Testis (tissue), 3 donors: Measurements from ENCODE around the gene CPNE6. TPM values are rescaled to one million over a fixed set of nuclear protein-coding genes. Genes with fewer than 3 reads are reported as not detected.

Experiments
- DNase-seq: peaks from one replicate; pipeline ENCODE4 v3.0.0-alpha.2; 2019
- H3K27ac ChIP-seq, 2 donors: fragments of 200-600 bp; sonication (generic); one replicate each; pipeline ENCODE4 v1.5.1; 2019
- H3K27me3 ChIP-seq: fragments of 200-600 bp; sonication (generic); one replicate; pipeline ENCODE4 v1.5.1; 2019
- H3K36me3 ChIP-seq: fragments of 200-600 bp; sonication (generic); one replicate; pipeline ENCODE4 v1.5.1; 2017; ENCODE audit warnings: low read depth; ENCODE audit errors: missing control alignments
- H3K4me1 ChIP-seq: fragments of 200-600 bp; sonication (generic); one replicate; pipeline ENCODE4 v1.5.1; 2019
- H3K4me3 ChIP-seq, 2 donors: fragments of 200-600 bp; sonication (generic); one replicate each; pipeline ENCODE4 v1.5.1; 2017 to 2019
- H3K9me3 ChIP-seq: fragments of 200-600 bp; sonication (generic); one replicate; pipeline ENCODE4 v1.5.1; 2017
- CTCF ChIP-seq, 3 experiments: fragments of 450-650 bp in 2 of 3; fragments of 200-600 bp in 1 of 3; sonication (generic) in 1 of 3; IDR thresholded peaks; one replicate each; pipeline ENCODE4 v1.5.1; 2016 to 2019; ENCODE audit warnings: antibody characterized with exemption in 3 of 3, mild to moderate bottlenecking in 2 of 3, moderate library complexity in 1 of 3
- POLR2A ChIP-seq: fragments of 450-650 bp; IDR thresholded peaks from one replicate; pipeline ENCODE4 v1.6.1; 2017; ENCODE audit warnings: antibody characterized with exemption, mild to moderate bottlenecking, moderate library complexity
- WGBS, 2 donors: methylation state at CpG; one replicate each; pipeline ENCODE4 v1.1.5; 2018; 5-methylcytosine and 5-hydroxymethylcytosine counted together
- intact Hi-C: fragments of 100-400 bp; cut with DNase I; formaldehyde crosslinking; loops from one replicate; pipeline ENCODE4 v1.15.1; 2023; ENCODE audit warnings: low total_unique reads
- polyA plus RNA-seq: library from polyadenylated mRNA; stranded (reverse); fragments of 350-450 nt; fragmentation: Illumina TruSeq; extraction: RNeasy Lipid Tissue Mini Kit (QIAGEN cat#74804); gene quantifications from one replicate; pipeline ENCODE4 v1.2.3, GENCODE V29; 2014; ENCODE audit warnings: low read depth, low replicate concordance; ENCODE audit not compliant: insufficient read depth
- total RNA-seq, 2 donors: library from RNA; depleted of rRNA; stranded (reverse); fragments of >200 nt; gene quantifications; one replicate each; pipeline ENCODE4 v1.2.3, GENCODE V29; 2016

Gene CPNE6
- total and polyA plus RNA-seq, 3 donors from 2014 or later, result 0.12 to 5.7 (median 0.71) TPM

- Histone ChIP-seq H3K27me3 (no peaks in the 10 kb centered on the region), H3K36me3 (no peaks in the 10 kb centered on the region), H3K4me1 (peaks cover 8% of the 10 kb centered on the region), H3K4me3 (peak overlapping the region; percentile 64 to 70), H3K9me3 (no peaks in the 10 kb centered on the region), H3K27ac (no peak overlapping the region)
- no peak for TF ChIP-seq POLR2A
- TF ChIP-seq CTCF (IDR thresholded peaks at IDR 0.05), result no peak
- 27 to 45% methylated on average over 15 to 20 of the region's 20 CpGs for WGBS, 2 donors
- intact Hi-C loops, result no loop called here
- no peak for DNase-seq
These were observed 18.5 kb upstream of the CPNE6 start for GRCh38 chr14:24052656-24053547.

GRCh38 chr14:24053548-24054323 is 17.6 kb upstream of the CPNE6 start:
- Histone ChIP-seq H3K27ac (no peak overlapping the region), H3K4me3 (no peak overlapping the region), H3K9me3 (no peaks in the 10 kb centered on the region), H3K4me1 (peaks cover 8% of the 10 kb centered on the region), H3K27me3 (no peaks in the 10 kb centered on the region), H3K36me3 (no peaks in the 10 kb centered on the region)
- TF ChIP-seq POLR2A, result no peak
- TF ChIP-seq CTCF (IDR thresholded peaks at IDR 0.05), result no peak
- WGBS, 2 donors, result 73 to 83% methylated on average over 8 to 10 of the region's 10 CpGs
- no peak for DNase-seq
- intact Hi-C loops, result no loop called here

GRCh38 chr14:24054324-24054641 is 17.1 kb upstream of the CPNE6 start:
- Histone ChIP-seq H3K27ac (no peak overlapping the region), H3K27me3 (no peaks in the 10 kb centered on the region), H3K4me3 (no peak overlapping the region), H3K9me3 (no peaks in the 10 kb centered on the region), H3K4me1 (peaks cover 8% of the 10 kb centered on the region), H3K36me3 (no peaks in the 10 kb centered on the region)
- 87% methylated on average over 6 of the region's 6 CpGs; no CpG with 5 or more reads in 1 of the 2 donors for WGBS, 2 donors
- no peak for DNase-seq
- intact Hi-C loops, result no loop called here
- TF ChIP-seq CTCF (IDR thresholded peaks at IDR 0.05) (no peak), POLR2A (no peak)

GRCh38 chr14:24054646-24055045 is 16.7 kb upstream of the CPNE6 start:
- Histone ChIP-seq H3K27me3 (no peaks in the 10 kb centered on the region), H3K9me3 (no peaks in the 10 kb centered on the region), H3K36me3 (no peaks in the 10 kb centered on the region), H3K27ac (no peak overlapping the region), H3K4me3 (no peak overlapping the region), H3K4me1 (peaks cover 8% of the 10 kb centered on the region)
- no peak for TF ChIP-seq CTCF (IDR thresholded peaks at IDR 0.05)
- TF ChIP-seq POLR2A, result no peak
- no peak for DNase-seq
- whole genome bisulfite sequencing, 2 donors, result 83 to 92% methylated on average over 8 to 9 of the region's 9 CpGs
- intact Hi-C loops, result no loop called here
